ENCODE results near the gene TIMM22.

DNA sequence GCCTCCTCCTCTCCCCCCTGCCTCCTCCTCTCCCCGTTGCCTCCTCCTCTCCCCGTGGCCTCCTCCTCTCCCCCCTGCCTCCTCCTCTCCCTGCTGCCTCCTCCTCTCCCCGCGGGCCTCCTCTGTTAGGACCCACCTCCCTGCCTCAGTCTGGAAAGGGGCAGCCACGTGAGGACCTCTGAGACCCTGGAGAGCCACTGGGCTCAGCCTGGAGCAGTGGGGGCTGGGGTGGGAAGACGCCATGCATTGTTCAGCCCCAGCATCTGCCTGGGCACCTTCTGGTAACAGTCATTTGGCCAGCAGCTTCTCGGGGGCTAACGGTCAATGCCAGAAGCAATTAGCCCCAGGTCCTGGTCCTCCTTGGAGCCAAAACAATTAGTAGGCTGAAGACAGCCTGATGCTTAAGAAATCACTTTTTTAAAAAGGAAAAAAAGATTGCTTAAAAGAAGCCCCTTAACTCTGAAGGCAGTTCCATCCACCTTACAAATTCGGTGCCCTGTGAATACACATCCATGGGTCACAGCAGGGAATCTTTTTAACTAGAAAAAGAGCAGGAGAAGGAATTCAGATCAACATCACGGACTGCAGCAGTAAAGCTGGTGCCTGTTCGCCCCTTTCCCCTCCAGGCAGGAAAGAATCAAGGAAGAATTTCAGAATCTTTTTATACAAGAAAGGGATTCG is 47.2 kb upstream of the TIMM22 start:
- TF ChIP-seq POLR2AphosphoS5 (IDR thresholded peaks at IDR 0.05; ENCODE audit: low read depth, low read length), result no peak
- TF ChIP-seq, protein P1, sequence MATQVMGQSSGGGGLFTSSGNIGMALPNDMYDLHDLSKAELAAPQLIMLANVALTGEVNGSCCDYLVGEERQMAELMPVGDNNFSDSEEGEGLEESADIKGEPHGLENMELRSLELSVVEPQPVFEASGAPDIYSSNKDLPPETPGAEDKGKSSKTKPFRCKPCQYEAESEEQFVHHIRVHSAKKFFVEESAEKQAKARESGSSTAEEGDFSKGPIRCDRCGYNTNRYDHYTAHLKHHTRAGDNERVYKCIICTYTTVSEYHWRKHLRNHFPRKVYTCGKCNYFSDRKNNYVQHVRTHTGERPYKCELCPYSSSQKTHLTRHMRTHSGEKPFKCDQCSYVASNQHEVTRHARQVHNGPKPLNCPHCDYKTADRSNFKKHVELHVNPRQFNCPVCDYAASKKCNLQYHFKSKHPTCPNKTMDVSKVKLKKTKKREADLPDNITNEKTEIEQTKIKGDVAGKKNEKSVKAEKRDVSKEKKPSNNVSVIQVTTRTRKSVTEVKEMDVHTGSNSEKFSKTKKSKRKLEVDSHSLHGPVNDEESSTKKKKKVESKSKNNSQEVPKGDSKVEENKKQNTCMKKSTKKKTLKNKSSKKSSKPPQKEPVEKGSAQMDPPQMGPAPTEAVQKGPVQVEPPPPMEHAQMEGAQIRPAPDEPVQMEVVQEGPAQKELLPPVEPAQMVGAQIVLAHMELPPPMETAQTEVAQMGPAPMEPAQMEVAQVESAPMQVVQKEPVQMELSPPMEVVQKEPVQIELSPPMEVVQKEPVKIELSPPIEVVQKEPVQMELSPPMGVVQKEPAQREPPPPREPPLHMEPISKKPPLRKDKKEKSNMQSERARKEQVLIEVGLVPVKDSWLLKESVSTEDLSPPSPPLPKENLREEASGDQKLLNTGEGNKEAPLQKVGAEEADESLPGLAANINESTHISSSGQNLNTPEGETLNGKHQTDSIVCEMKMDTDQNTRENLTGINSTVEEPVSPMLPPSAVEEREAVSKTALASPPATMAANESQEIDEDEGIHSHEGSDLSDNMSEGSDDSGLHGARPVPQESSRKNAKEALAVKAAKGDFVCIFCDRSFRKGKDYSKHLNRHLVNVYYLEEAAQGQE (IDR thresholded peaks at IDR 0.05; ENCODE audit: insufficient read depth in 1 of 2, low read depth in 2 of 2, low read length in 2 of 2), result no peak
- no peak for TF ChIP-seq SIN3A (IDR thresholded peaks at IDR 0.05; ENCODE audit: borderline replicate concordance, insufficient read depth, low read length)
